T-cell (primary cell): ENCODE data around the gene RAB3IL1. TPM values are rescaled to one million over a fixed set of nuclear protein-coding genes. Genes with fewer than 3 reads are reported as not detected.

Experiments
- ATAC-seq, 4 experiments: fragments of 200-7000 bp in 3 of 4; fragments of 150-1000 bp in 1 of 4; cut with Tn5 transposase; replicated peaks in 1 of 4; 1 replicate in 3 of 4; 2 replicates in 1 of 4; pipeline ENCODE4 v1.10.0; 2021; ENCODE audit warnings: moderate library complexity in 3 of 4, mild to moderate bottlenecking in 2 of 4, moderate number of reproducible peaks in 1 of 4
- CTCF ChIA-PET, 2 donors: fragments of 300-600 bp; sonication (Branson Sonifier 250); formaldehyde crosslinking; loops; one replicate each; lab custom pipeline; 2022; ENCODE audit warnings: antibody characterized with exemption in 2 of 2; lab: Charles Lee
- POLR2A ChIA-PET, 2 donors: fragments of 300-600 bp; sonication (Branson Sonifier 250); formaldehyde crosslinking; loops; one replicate each; lab custom pipeline; 2022; ENCODE audit warnings: antibody characterized with exemption in 2 of 2; lab: Charles Lee
- DNase-seq, 35 experiments: peaks; one replicate each; pipeline versions ENCODE4 v3.0.0 to v3.0.0-alpha.2; 2013 to 2023
- H3K27ac ChIP-seq: one replicate; pipeline ENCODE4 v1.5.1; 2013; ENCODE audit warnings: low read length
- H3K27me3 ChIP-seq, 2 experiments: replicated peaks in 1 of 2; 1 replicate in 1 of 2; 2 replicates in 1 of 2; pipeline versions ENCODE4 v1.6.1 to v1.7.0; 2013; ENCODE audit warnings: low read length in 1 of 2, mixed read lengths in 1 of 2; ENCODE audit not compliant: control insufficient read depth in 2 of 2, insufficient read depth in 2 of 2; ENCODE audit errors: extremely low read depth in 1 of 2
- H3K36me3 ChIP-seq, 2 donors: 1 replicate in 1 of 2; 2 replicates in 1 of 2; pipeline versions ENCODE4 v1.6.1 to v1.7.0; 2013; ENCODE audit warnings: low read length in 1 of 2; ENCODE audit not compliant: control insufficient read depth in 2 of 2, insufficient read depth in 1 of 2; ENCODE audit errors: extremely low read depth in 1 of 2
- H3K4me1 ChIP-seq, 2 experiments: 1 replicate in 1 of 2; 2 replicates in 1 of 2; pipeline versions ENCODE4 v1.6.1 to v1.7.0; 2013; ENCODE audit warnings: low read length in 2 of 2, mixed read lengths in 1 of 2; ENCODE audit not compliant: insufficient read depth in 2 of 2, control insufficient read depth in 1 of 2; ENCODE audit errors: extremely low read depth in 1 of 2
- H3K4me3 ChIP-seq, 2 donors: 1 replicate in 1 of 2; 2 replicates in 1 of 2; pipeline versions ENCODE4 v1.5.1 to v1.7.0; 2013; ENCODE audit warnings: mild to moderate bottlenecking in 2 of 2, low read length in 1 of 2, moderate library complexity in 1 of 2; ENCODE audit not compliant: control insufficient read depth in 1 of 2; ENCODE audit errors: extremely low read depth in 1 of 2
- H3K9me3 ChIP-seq: 2 replicates; pipeline ENCODE4 v1.7.0; 2013
- H3K27ac Mint-ChIP-seq, 2 donors: one replicate each; pipeline ENCODE4 v1.8.0; 2020 to 2021; ENCODE audit warnings: mild to moderate bottlenecking in 2 of 2, mixed read lengths in 2 of 2
- H3K27me3 Mint-ChIP-seq, 2 donors: one replicate each; pipeline ENCODE4 v1.8.0; 2021 to 2022; ENCODE audit warnings: mixed read lengths in 2 of 2
- H3K36me3 Mint-ChIP-seq: one replicate; pipeline ENCODE4 v1.8.0; 2021; ENCODE audit warnings: mixed read lengths
- H3K4me1 Mint-ChIP-seq, 3 donors: one replicate each; pipeline ENCODE4 v1.8.0; 2020 to 2022; ENCODE audit warnings: mixed read lengths in 3 of 3, mild to moderate bottlenecking in 1 of 3
- H3K4me3 Mint-ChIP-seq, 3 donors: one replicate each; pipeline ENCODE4 v1.8.0; 2020 to 2022; ENCODE audit warnings: mild to moderate bottlenecking in 3 of 3, mixed read lengths in 3 of 3, moderate library complexity in 3 of 3
- H3K9me3 Mint-ChIP-seq, 3 donors: one replicate each; pipeline ENCODE4 v1.8.0; 2020 to 2022; ENCODE audit warnings: mixed read lengths in 3 of 3
- WGBS: methylation state at CpG from one replicate; pipeline ENCODE4 v1.1.5; 2013; ENCODE audit warnings: missing lambda C conversion rate; ENCODE audit not compliant: insufficient coverage; 5-methylcytosine and 5-hydroxymethylcytosine counted together
- total RNA-seq, 35 experiments: library from RNA in 6 of 35; stranded (reverse) in 6 of 35; fragments of 120-200 nt in 1 of 35; gene quantifications; one replicate each; pipeline versions ENCODE4 v1.2.1 to v1.2.4 and lab custom pipeline; 2013 to 2026

Gene RAB3IL1
- total RNA-seq, 5 donors from 2014 or later (not counting 1 experiment from before 2014, with no cell fraction given), result 0.12 to 0.28 TPM; not detected in 3

- peaks cover 0 to 15% of the 10 kb centered on the region in 2 experiments for H3K27me3 ChIP-seq
- no peaks in the 10 kb centered on the region for H3K4me1 Mint-ChIP-seq
- H3K9me3 ChIP-seq, result no peaks in the 10 kb centered on the region
- no peak for ATAC-seq
- no peaks in the 10 kb centered on the region for H3K4me1 ChIP-seq
- ChIA-PET POLR2A (no interaction called here), CTCF (interaction anchor here in 1 of 2 donors (0.5 kb wide), 1 partner anchor 247 kb away, joined by 4 read pairs; no protein-coding TSS in a partner anchor)
- no peaks in the 10 kb centered on the region for H3K9me3 Mint-ChIP-seq
- H3K36me3 Mint-ChIP-seq, result no peaks in the 10 kb centered on the region
- 93% methylated on average over 9 of the region's 20 CpGs for WGBS
- no peak overlapping the region for H3K4me3 ChIP-seq
- no peak overlapping the region for H3K27ac ChIP-seq
- peaks cover 0 to 11% of the 10 kb centered on the region in 2 donors for H3K36me3 ChIP-seq
- peaks cover 0 to 4% of the 10 kb centered on the region in 2 donors for H3K27me3 Mint-ChIP-seq
- H3K4me3 Mint-ChIP-seq, result no peak overlapping the region
- no peak for DNase-seq
- H3K27ac Mint-ChIP-seq, result no peak overlapping the region
These were observed 52.3 kb downstream of the RAB3IL1 start for GRCh38 chr11:61864814-61865775.

GRCh38 chr11:61863548-61864081 is 53.8 kb downstream of the RAB3IL1 start:
- Mint-ChIP-seq H3K36me3 (no peaks in the 10 kb centered on the region), H3K4me3 (no peak overlapping the region), H3K27ac (no peak overlapping the region), H3K9me3 (no peaks in the 10 kb centered on the region), H3K27me3 (no peaks in the 10 kb centered on the region), H3K4me1 (no peaks in the 10 kb centered on the region)
- H3K4me3 ChIP-seq, result no peak overlapping the region
- H3K27ac ChIP-seq, result no peak overlapping the region
- ChIA-PET POLR2A (no interaction called here), CTCF (interaction anchor here in 1 of 2 donors (1.0 kb wide), 1 partner anchor 18 kb away, joined by 3 read pairs; no protein-coding TSS in a partner anchor)
- peaks cover 0 to 11% of the 10 kb centered on the region in 2 donors for H3K36me3 ChIP-seq
- no peak for DNase-seq
- WGBS, result 87% methylated on average over 12 of the region's 13 CpGs
- no peaks in the 10 kb centered on the region for H3K4me1 ChIP-seq
- no peak for ATAC-seq
- H3K9me3 ChIP-seq, result no peaks in the 10 kb centered on the region
- H3K27me3 ChIP-seq, result peaks cover 0 to 9% of the 10 kb centered on the region in 2 experiments

GRCh38 chr11:61862714-61863547 is 54.4 kb downstream of the RAB3IL1 start:
- Mint-ChIP-seq H3K36me3 (no peaks in the 10 kb centered on the region), H3K4me3 (no peak overlapping the region), H3K27me3 (no peaks in the 10 kb centered on the region), H3K9me3 (no peaks in the 10 kb centered on the region), H3K4me1 (no peaks in the 10 kb centered on the region), H3K27ac (no peak overlapping the region)
- peaks cover 0 to 11% of the 10 kb centered on the region in 2 donors for H3K36me3 ChIP-seq
- ChIA-PET POLR2A (no interaction called here), CTCF (no interaction called here)
- H3K4me1 ChIP-seq, result no peaks in the 10 kb centered on the region
- no peak overlapping the region for H3K4me3 ChIP-seq
- DNase-seq (no peak), ATAC-seq (no peak)
- 90% methylated on average over 9 of the region's 18 CpGs for WGBS
- no peak overlapping the region for H3K27ac ChIP-seq
- H3K9me3 ChIP-seq, result no peaks in the 10 kb centered on the region
- H3K27me3 ChIP-seq, result peaks cover 0 to 9% of the 10 kb centered on the region in 2 experiments

- Histone ChIP-seq H3K4me3 (no peak overlapping the region), H3K27me3 (peaks cover 0 to 5% of the 10 kb centered on the region in 2 experiments), H3K4me1 (no peaks in the 10 kb centered on the region), H3K9me3 (no peaks in the 10 kb centered on the region), H3K27ac (no peak overlapping the region), H3K36me3 (peaks cover 0 to 11% of the 10 kb centered on the region in 2 donors)
- CTCF ChIA-PET, result no interaction called here
- ATAC-seq (no peak), DNase-seq (no peak)
- POLR2A ChIA-PET, result no interaction called here
- Mint-ChIP-seq H3K27me3 (no peaks in the 10 kb centered on the region), H3K9me3 (no peaks in the 10 kb centered on the region), H3K4me3 (no peak overlapping the region), H3K4me1 (no peaks in the 10 kb centered on the region), H3K27ac (no peak overlapping the region), H3K36me3 (no peaks in the 10 kb centered on the region)
- 82% methylated on average over 5 of the region's 9 CpGs for WGBS
These were observed 55.7 kb downstream of the RAB3IL1 start for GRCh38 chr11:61861634-61862033.

- ChIA-PET CTCF (no interaction called here), POLR2A (no interaction called here)
- no peaks in the 10 kb centered on the region for H3K27me3 Mint-ChIP-seq
- ATAC-seq (no peak), DNase-seq (no peak)
- H3K9me3 ChIP-seq, result no peaks in the 10 kb centered on the region
- no peak overlapping the region for H3K4me3 ChIP-seq
- H3K4me1 ChIP-seq, result no peaks in the 10 kb centered on the region
- H3K27me3 ChIP-seq, result peaks cover 0 to 1% of the 10 kb centered on the region in 2 experiments
- no peaks in the 10 kb centered on the region for H3K9me3 Mint-ChIP-seq
- no peak overlapping the region for H3K4me3 Mint-ChIP-seq
- WGBS, result 95% methylated on average over 13 of the region's 16 CpGs
- H3K36me3 ChIP-seq, result peaks cover 0 to 9% of the 10 kb centered on the region in 2 donors
- no peak overlapping the region for H3K27ac ChIP-seq
- no peaks in the 10 kb centered on the region for H3K4me1 Mint-ChIP-seq
- no peaks in the 10 kb centered on the region for H3K36me3 Mint-ChIP-seq
- no peak overlapping the region for H3K27ac Mint-ChIP-seq
These were observed 57.1 kb downstream of the RAB3IL1 start for GRCh38 chr11:61860054-61860903.
